Gastroesophageal sphincter (tissue), 3 donors: ENCODE data around the gene MMP24.

ENCODE experiments used
- EP300 ChIP-seq: sonication (generic); formaldehyde crosslinking; IDR thresholded peaks from one replicate; pipeline ENCODE4 v1.6.1; 2017; ENCODE audit warnings: antibody characterized with exemption, mild to moderate bottlenecking
- POLR2A ChIP-seq, 2 donors: fragments of 450-650 bp; IDR thresholded peaks; one replicate each; pipeline ENCODE4 v1.6.1; 2017; ENCODE audit warnings: antibody characterized with exemption in 2 of 2, mild to moderate bottlenecking in 2 of 2, moderate library complexity in 1 of 2
- POLR2AphosphoS5 ChIP-seq: sonication (generic); formaldehyde crosslinking; IDR thresholded peaks from one replicate; pipeline ENCODE4 v1.6.1; 2017; ENCODE audit warnings: antibody characterized with exemption
- TF ChIP-seq, protein P1 (sequence below), 4 experiments: fragments of 200-600 bp in 2 of 4; fragments of 450-650 bp in 2 of 4; sonication (generic) in 1 of 4; IDR thresholded peaks; one replicate each; pipeline ENCODE4 v1.5.1; 2017 to 2019; ENCODE audit warnings: antibody characterized with exemption in 4 of 4, mild to moderate bottlenecking in 2 of 4, moderate library complexity in 2 of 4

DNA sequence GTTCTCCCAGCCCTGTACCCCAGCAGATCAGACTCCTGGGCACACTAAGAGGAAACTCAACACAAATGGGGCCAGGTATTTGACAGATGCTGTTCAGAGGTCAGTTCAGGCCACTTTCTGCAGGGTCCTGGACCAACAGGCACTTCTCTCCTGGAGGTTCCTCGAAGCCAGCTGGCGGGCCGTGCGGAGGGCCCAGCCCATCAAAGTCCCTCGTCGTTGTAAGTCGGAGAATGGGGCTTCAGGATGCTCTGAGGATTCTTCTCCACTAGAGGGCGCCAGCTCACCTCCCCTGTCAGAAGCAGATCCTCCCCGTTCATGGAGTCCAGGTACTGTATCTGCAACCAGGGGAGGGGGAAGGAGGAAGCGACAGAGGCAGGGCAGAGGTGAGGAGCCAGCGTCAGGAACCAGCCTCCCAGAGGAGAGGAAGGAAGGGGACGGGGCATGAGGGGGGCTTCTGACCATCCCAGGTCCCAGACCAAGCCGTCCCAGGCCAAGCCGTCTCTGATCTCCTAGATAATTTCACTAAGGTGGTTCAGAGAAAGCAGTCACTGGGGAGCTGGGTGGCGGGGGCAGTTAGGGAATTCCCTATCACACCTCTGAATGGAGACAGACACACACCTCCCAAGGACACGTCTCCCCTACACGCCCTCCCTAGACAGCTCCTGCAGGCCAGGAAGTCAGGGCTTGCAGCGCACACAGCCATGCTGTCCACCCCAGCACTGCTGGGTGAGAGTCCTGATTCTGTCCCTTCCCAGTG, 77.4 kb downstream of the MMP24 start:
- TF ChIP-seq, protein P1, sequence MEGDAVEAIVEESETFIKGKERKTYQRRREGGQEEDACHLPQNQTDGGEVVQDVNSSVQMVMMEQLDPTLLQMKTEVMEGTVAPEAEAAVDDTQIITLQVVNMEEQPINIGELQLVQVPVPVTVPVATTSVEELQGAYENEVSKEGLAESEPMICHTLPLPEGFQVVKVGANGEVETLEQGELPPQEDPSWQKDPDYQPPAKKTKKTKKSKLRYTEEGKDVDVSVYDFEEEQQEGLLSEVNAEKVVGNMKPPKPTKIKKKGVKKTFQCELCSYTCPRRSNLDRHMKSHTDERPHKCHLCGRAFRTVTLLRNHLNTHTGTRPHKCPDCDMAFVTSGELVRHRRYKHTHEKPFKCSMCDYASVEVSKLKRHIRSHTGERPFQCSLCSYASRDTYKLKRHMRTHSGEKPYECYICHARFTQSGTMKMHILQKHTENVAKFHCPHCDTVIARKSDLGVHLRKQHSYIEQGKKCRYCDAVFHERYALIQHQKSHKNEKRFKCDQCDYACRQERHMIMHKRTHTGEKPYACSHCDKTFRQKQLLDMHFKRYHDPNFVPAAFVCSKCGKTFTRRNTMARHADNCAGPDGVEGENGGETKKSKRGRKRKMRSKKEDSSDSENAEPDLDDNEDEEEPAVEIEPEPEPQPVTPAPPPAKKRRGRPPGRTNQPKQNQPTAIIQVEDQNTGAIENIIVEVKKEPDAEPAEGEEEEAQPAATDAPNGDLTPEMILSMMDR (IDR thresholded peaks at IDR 0.05) = peak in 3 of 4 experiments; percentile 91 to 92 (median 92)
- TF ChIP-seq POLR2AphosphoS5 = no peak
- TF ChIP-seq POLR2A (IDR thresholded peaks at IDR 0.05) = no peak
- TF ChIP-seq EP300 = no peak
